GM13977 (cell line): ENCODE results near the gene SLC16A3.

Source experiments
- DNase-seq: peaks from one replicate; pipeline ENCODE4 v3.0.0; 2012; ENCODE audit warnings: low spot score
- CTCF ChIP-seq: IDR thresholded peaks from 2 replicates; pipeline ENCODE4 v1.5.1; 2012; ENCODE audit warnings: mild to moderate bottlenecking, control low read depth; ENCODE audit not compliant: insufficient read depth; ENCODE audit errors: extremely low read depth, missing control alignments
- in situ Hi-C: fragments of 300-500 bp; cut with MboI; formaldehyde crosslinking; loops from one replicate; pipeline ENCODE4 v1.12.0; 2022; ENCODE audit warnings: low sequenced_read_pairs, low pct_unique_long_range_greater_than_20kb, mixed read lengths, inconsistent platforms; ENCODE audit not compliant: unreplicated experiment

SLC16A3 gene

GRCh38 chr17:82228278-82228841 lies 482 bp upstream of the SLC16A3 start:
- DNase-seq, result peak; percentile 83
- in situ Hi-C loops, result no loop called here
- no peak for TF ChIP-seq CTCF

- no peak for TF ChIP-seq CTCF
- no peak for DNase-seq
- in situ Hi-C loops, result no loop called here
These were observed 1.1 kb downstream of the SLC16A3 start for GRCh38 chr17:82229698-82230608.

- TF ChIP-seq CTCF, result peak; percentile 24
- peak; percentile 91 for DNase-seq
- in situ Hi-C loops, result no loop called here
These were observed 1.9 kb downstream of the SLC16A3 start for GRCh38 chr17:82230609-82231311.

GRCh38 chr17:82231312-82231561 lies 2.4 kb downstream of the SLC16A3 start:
- in situ Hi-C loops, result no loop called here
- TF ChIP-seq CTCF, result no peak

GRCh38 chr17:82231562-82232321 lies 2.9 kb downstream of the SLC16A3 start:
- DNase-seq, result no peak
- TF ChIP-seq CTCF, result no peak
- in situ Hi-C loops, result no loop called here

More at GRCh38 chr17:82231312-82231561, 2.4 kb downstream of the SLC16A3 start:
- no peak for DNase-seq

GRCh38 chr17:82232322-82232820 lies 3.5 kb downstream of the SLC16A3 start:
- no peak for DNase-seq
- in situ Hi-C loops, result no loop called here
- no peak for TF ChIP-seq CTCF
